Measurements from ENCODE around the gene ZKSCAN3. TPM values are rescaled to one million over a fixed set of nuclear protein-coding genes. Genes with fewer than 3 reads are reported as not detected.

Gene ZKSCAN3
- total and polyA plus RNA-seq, 3 experiments from 2014 or later = 3.0 to 4.7 (median 3.2) TPM

- peaks cover 24 to 29% (median 29%) of the 10 kb centered on the region in 3 donors for H3K4me1 Mint-ChIP-seq
- no peak overlapping the region for H3K27ac ChIP-seq (ENCODE audit: low read depth, low read length)
- H3K9me3 ChIP-seq (ENCODE audit: low read length) = no peaks in the 10 kb centered on the region
- no peak overlapping the region for H3K4me3 ChIP-seq (ENCODE audit: low read length)
- CTCF ChIA-PET = interaction anchor here (0.8 kb wide), 1 partner anchor 9 kb away, joined by 3 read pairs; no protein-coding TSS in a partner anchor
- peaks cover 22 to 36% of the 10 kb centered on the region in 2 donors for H3K27me3 Mint-ChIP-seq
- no peaks in the 10 kb centered on the region for H3K9me3 Mint-ChIP-seq
- H3K27me3 ChIP-seq (ENCODE audit: insufficient read depth, low read length, poor library complexity, severe bottlenecking) = peaks cover 7% of the 10 kb centered on the region
- POLR2A ChIA-PET = no interaction called here
- no peak overlapping the region for H3K4me3 Mint-ChIP-seq
- no peak overlapping the region for H3K27ac Mint-ChIP-seq
- peaks cover 11% of the 10 kb centered on the region for H3K4me1 ChIP-seq (ENCODE audit: insufficient read depth, low read length)
- H3K36me3 ChIP-seq (ENCODE audit: insufficient read depth, low read length) = no peaks in the 10 kb centered on the region
- H3K36me3 Mint-ChIP-seq = peaks cover 0 to 8% (median 0%) of the 10 kb centered on the region in 3 donors
- DNase-seq = no peak
Observed at GRCh38 chr6:28347119-28347518, 2.6 kb upstream of the ZKSCAN3 start.

GRCh38 chr6:28349344-28349891 lies 329 bp upstream of the ZKSCAN3 start:
- H3K27me3 Mint-ChIP-seq = peaks cover 20 to 26% of the 10 kb centered on the region in 2 donors
- peaks cover 6% of the 10 kb centered on the region for H3K27me3 ChIP-seq (ENCODE audit: insufficient read depth, low read length, poor library complexity, severe bottlenecking)
- peak overlapping the region; percentile 89 for H3K4me3 ChIP-seq (ENCODE audit: low read length)
- H3K9me3 Mint-ChIP-seq = no peaks in the 10 kb centered on the region
- no peaks in the 10 kb centered on the region for H3K36me3 ChIP-seq (ENCODE audit: insufficient read depth, low read length)
- peak overlapping the region; percentile 76 for H3K27ac ChIP-seq (ENCODE audit: low read depth, low read length)
- peak overlapping the region; percentile 95 to 100 (median 99) for H3K4me3 Mint-ChIP-seq
- POLR2A ChIA-PET = interaction anchor here (0.6 to 1.0 kb wide), 3 partner anchors 14 to 208 kb away, joined by 3 to 8 read pairs (median 7); partner anchors contain the start of genes ZKSCAN8, ZSCAN26 and ZSCAN31
- H3K9me3 ChIP-seq (ENCODE audit: low read length) = no peaks in the 10 kb centered on the region
- H3K27ac Mint-ChIP-seq = peak overlapping the region; percentile 65 to 100 (median 96)
- peaks cover 11% of the 10 kb centered on the region for H3K4me1 ChIP-seq (ENCODE audit: insufficient read depth, low read length)
- DNase-seq = no peak
- H3K36me3 Mint-ChIP-seq = peaks cover 0 to 11% (median 0%) of the 10 kb centered on the region in 3 donors
- CTCF ChIA-PET = interaction anchor here (0.9 to 1.5 kb wide), 3 partner anchors 13 to 97 kb away, joined by 3 to 6 read pairs (median 4); partner anchors contain the start of gene ZKSCAN4
- H3K4me1 Mint-ChIP-seq = peaks cover 29 to 39% (median 34%) of the 10 kb centered on the region in 3 donors

- H3K27ac ChIP-seq (ENCODE audit: low read depth, low read length) = peak overlapping the region; percentile 76
- H3K36me3 ChIP-seq (ENCODE audit: insufficient read depth, low read length) = no peaks in the 10 kb centered on the region
- Mint-ChIP-seq H3K27me3 (peaks cover 11 to 16% of the 10 kb centered on the region in 2 donors), H3K9me3 (no peaks in the 10 kb centered on the region), H3K4me3 (peak overlapping the region; percentile 95 to 100 (median 99)), H3K27ac (peak overlapping the region in 3 of 8 donors; percentile 37 to 96 (median 65)), H3K36me3 (peaks cover 0 to 12% (median 0%) of the 10 kb centered on the region in 3 donors), H3K4me1 (peaks cover 37 to 52% (median 44%) of the 10 kb centered on the region in 3 donors)
- CTCF ChIA-PET = no interaction called here
- no peaks in the 10 kb centered on the region for H3K9me3 ChIP-seq (ENCODE audit: low read length)
- POLR2A ChIA-PET = interaction anchor here (1.1 kb wide), 1 partner anchor 16 kb away, joined by 3 read pairs; the partner anchor contains the start of gene ZSCAN31
- DNase-seq = no peak
- H3K4me1 ChIP-seq (ENCODE audit: insufficient read depth, low read length) = peaks cover 20% of the 10 kb centered on the region
- peak overlapping the region; percentile 89 for H3K4me3 ChIP-seq (ENCODE audit: low read length)
- H3K27me3 ChIP-seq (ENCODE audit: insufficient read depth, low read length, poor library complexity, severe bottlenecking) = peaks cover 4% of the 10 kb centered on the region
Observed at GRCh38 chr6:28351087-28351486, 1.3 kb downstream of the ZKSCAN3 start.

GRCh38 chr6:28351493-28351925 lies 1.8 kb downstream of the ZKSCAN3 start:
- H3K27me3 Mint-ChIP-seq = peaks cover 11 to 15% of the 10 kb centered on the region in 2 donors
- no peaks in the 10 kb centered on the region for H3K9me3 Mint-ChIP-seq
- Histone ChIP-seq H3K27ac (ENCODE audit: low read depth, low read length) (peak overlapping the region; percentile 76), H3K4me1 (ENCODE audit: insufficient read depth, low read length) (peaks cover 24% of the 10 kb centered on the region), H3K27me3 (ENCODE audit: insufficient read depth, low read length, poor library complexity, severe bottlenecking) (peaks cover 4% of the 10 kb centered on the region), H3K9me3 (ENCODE audit: low read length) (no peaks in the 10 kb centered on the region), H3K4me3 (ENCODE audit: low read length) (no peak overlapping the region), H3K36me3 (ENCODE audit: insufficient read depth, low read length) (no peaks in the 10 kb centered on the region)
- DNase-seq = no peak
- H3K4me1 Mint-ChIP-seq = peaks cover 38 to 56% (median 48%) of the 10 kb centered on the region in 3 donors
- CTCF ChIA-PET = no interaction called here
- H3K36me3 Mint-ChIP-seq = peaks cover 0 to 12% (median 0%) of the 10 kb centered on the region in 3 donors
- H3K4me3 Mint-ChIP-seq = peak overlapping the region; percentile 1 to 99 (median 95)
- POLR2A ChIA-PET = interaction anchor here (1.0 to 1.1 kb wide), 2 partner anchors 16 kb away, joined by 3 to 4 read pairs; partner anchors contain the start of gene ZSCAN31
- H3K27ac Mint-ChIP-seq = peak overlapping the region in 5 of 8 donors; percentile 13 to 59 (median 37)

GRCh38 chr6:28353356-28353755 lies 3.6 kb downstream of the ZKSCAN3 start:
- Histone ChIP-seq H3K9me3 (ENCODE audit: low read length) (no peaks in the 10 kb centered on the region), H3K4me3 (ENCODE audit: low read length) (no peak overlapping the region), H3K27ac (ENCODE audit: low read depth, low read length) (peak overlapping the region; percentile 49), H3K4me1 (ENCODE audit: insufficient read depth, low read length) (peaks cover 25% of the 10 kb centered on the region), H3K27me3 (ENCODE audit: insufficient read depth, low read length, poor library complexity, severe bottlenecking) (no peaks in the 10 kb centered on the region), H3K36me3 (ENCODE audit: insufficient read depth, low read length) (no peaks in the 10 kb centered on the region)
- Mint-ChIP-seq H3K27me3 (peaks cover 0 to 4% of the 10 kb centered on the region in 2 donors), H3K9me3 (no peaks in the 10 kb centered on the region), H3K27ac (peak overlapping the region in 2 of 8 donors; percentile 30 to 46), H3K4me1 (peaks cover 38 to 57% (median 48%) of the 10 kb centered on the region in 3 donors), H3K4me3 (peak overlapping the region in 1 of 7 donors; percentile 58), H3K36me3 (peaks cover 0 to 12% (median 1%) of the 10 kb centered on the region in 3 donors)
- no peak for DNase-seq
- ChIA-PET CTCF (no interaction called here), POLR2A (no interaction called here)

- H3K9me3 ChIP-seq (ENCODE audit: low read length) = no peaks in the 10 kb centered on the region
- no peak overlapping the region for H3K4me3 ChIP-seq (ENCODE audit: low read length)
- CTCF ChIA-PET = no interaction called here
- H3K27ac ChIP-seq (ENCODE audit: low read depth, low read length) = peak overlapping the region; percentile 49
- H3K4me3 Mint-ChIP-seq = peak overlapping the region in 1 of 7 donors; percentile 21
- DNase-seq = no peak
- peak overlapping the region in 4 of 8 donors; percentile 2 to 54 (median 46) for H3K27ac Mint-ChIP-seq
- POLR2A ChIA-PET = no interaction called here
- peaks cover 0 to 13% (median 1%) of the 10 kb centered on the region in 3 donors for H3K36me3 Mint-ChIP-seq
- no peaks in the 10 kb centered on the region for H3K36me3 ChIP-seq (ENCODE audit: insufficient read depth, low read length)
- H3K4me1 ChIP-seq (ENCODE audit: insufficient read depth, low read length) = peaks cover 25% of the 10 kb centered on the region
- H3K9me3 Mint-ChIP-seq = no peaks in the 10 kb centered on the region
- H3K27me3 ChIP-seq (ENCODE audit: insufficient read depth, low read length, poor library complexity, severe bottlenecking) = no peaks in the 10 kb centered on the region
- H3K27me3 Mint-ChIP-seq = peaks cover 0 to 4% of the 10 kb centered on the region in 2 donors
- H3K4me1 Mint-ChIP-seq = peaks cover 38 to 57% (median 48%) of the 10 kb centered on the region in 3 donors
Observed at GRCh38 chr6:28353981-28354676, 4.4 kb downstream of the ZKSCAN3 start.

GRCh38 chr6:28354688-28355554 lies 5.2 kb downstream of the ZKSCAN3 start:
- peaks cover 33 to 51% (median 41%) of the 10 kb centered on the region in 3 donors for H3K4me1 Mint-ChIP-seq
- no peaks in the 10 kb centered on the region for H3K9me3 ChIP-seq (ENCODE audit: low read length)
- peaks cover 25% of the 10 kb centered on the region for H3K4me1 ChIP-seq (ENCODE audit: insufficient read depth, low read length)
- no peaks in the 10 kb centered on the region for H3K27me3 Mint-ChIP-seq
- H3K36me3 ChIP-seq (ENCODE audit: insufficient read depth, low read length) = no peaks in the 10 kb centered on the region
- H3K4me3 Mint-ChIP-seq = peak overlapping the region in 6 of 7 donors; percentile 74 to 95 (median 90)
- peak overlapping the region; percentile 49 for H3K27ac ChIP-seq (ENCODE audit: low read depth, low read length)
- CTCF ChIA-PET = interaction anchor here (0.9 to 2.5 kb wide), 16 partner anchors 8 to 1227 kb away, joined by 3 to 33 read pairs (median 4); partner anchors contain the start of genes ZKSCAN8, ZSCAN16, ZSCAN26 and ZSCAN31
- H3K36me3 Mint-ChIP-seq = peaks cover 0 to 12% (median 1%) of the 10 kb centered on the region in 3 donors
- H3K27me3 ChIP-seq (ENCODE audit: insufficient read depth, low read length, poor library complexity, severe bottlenecking) = no peaks in the 10 kb centered on the region
- POLR2A ChIA-PET = no interaction called here
- H3K9me3 Mint-ChIP-seq = no peaks in the 10 kb centered on the region
- H3K4me3 ChIP-seq (ENCODE audit: low read length) = no peak overlapping the region
- H3K27ac Mint-ChIP-seq = peak overlapping the region in 4 of 8 donors; percentile 50 to 90 (median 88)
- DNase-seq = no peak
